GM18499 (cell line): ENCODE measurements around the gene KCNN3.

Experiments
- ATAC-seq: cut with Tn5 transposase; IDR thresholded peaks from one replicate; pipeline ENCODE4 v1.9.1; 2021; ENCODE audit warnings: moderate number of reproducible peaks; ENCODE audit not compliant: insufficient read depth, unreplicated experiment

KCNN3 gene

DNA sequence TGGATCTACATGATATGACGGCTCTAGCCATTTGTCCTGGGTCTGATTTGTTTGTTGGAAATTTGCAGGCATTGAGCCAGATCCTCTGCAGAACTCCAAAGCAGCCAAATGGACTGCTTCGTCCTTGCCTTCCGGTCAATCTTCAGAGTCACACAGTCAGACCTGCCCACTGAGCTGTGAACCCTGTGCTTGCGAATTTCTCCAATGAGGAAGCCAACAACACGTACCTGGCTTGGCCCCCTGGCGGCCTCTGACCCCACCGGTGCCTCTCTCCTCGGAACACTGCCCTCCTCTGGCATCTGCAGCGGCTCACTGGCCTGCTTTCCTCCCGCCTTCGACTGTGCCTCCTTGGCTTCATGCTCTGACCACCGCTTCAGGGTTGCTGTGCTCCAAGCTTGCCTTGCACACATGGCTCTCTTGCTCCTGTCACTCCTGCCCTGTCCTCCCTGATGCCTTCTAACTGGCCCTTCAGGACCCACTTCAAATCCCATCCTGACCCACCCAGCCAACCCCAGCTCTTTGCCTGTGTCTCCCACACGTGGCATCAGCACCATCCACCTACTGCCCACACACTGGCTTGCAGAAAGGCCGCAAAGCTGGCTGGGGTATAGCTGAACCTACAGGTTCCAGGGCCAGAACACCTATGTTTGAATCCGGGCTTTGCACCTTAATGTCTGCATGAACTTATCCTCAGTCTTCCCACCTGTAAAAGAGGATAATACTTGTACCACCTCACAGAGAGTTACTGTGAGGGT is 128.2 kb downstream of the KCNN3 start:
- ATAC-seq: no peak

GRCh38 chr1:154741327-154741726 is 128.8 kb downstream of the KCNN3 start:
- ATAC-seq: no peak

DNA sequence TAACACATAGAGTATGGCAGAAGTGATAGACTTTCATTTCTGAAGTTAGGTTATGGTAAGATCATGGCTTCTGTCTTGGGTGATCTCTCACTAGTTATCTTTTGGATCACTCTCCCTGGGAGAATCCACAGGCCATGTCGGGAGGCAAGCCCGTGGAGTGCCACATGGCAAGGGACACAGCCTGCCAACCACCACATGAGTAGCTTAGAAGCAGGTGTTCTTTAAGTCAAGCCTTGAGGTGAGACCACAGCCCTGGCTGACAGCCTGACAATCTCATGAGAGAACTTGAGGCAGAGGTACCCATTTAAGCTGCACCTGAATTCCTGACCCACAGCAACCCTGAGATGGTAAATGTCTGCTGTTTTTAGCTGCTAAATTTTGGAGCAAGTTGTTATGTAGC is 130.4 kb downstream of the KCNN3 start:
- ATAC-seq: no peak

GRCh38 chr1:154736841-154737240 is 133.2 kb downstream of the KCNN3 start:
- ATAC-seq: no peak

GRCh38 chr1:154735804-154736168 is 134.3 kb downstream of the KCNN3 start:
- ATAC-seq: no peak

DNA sequence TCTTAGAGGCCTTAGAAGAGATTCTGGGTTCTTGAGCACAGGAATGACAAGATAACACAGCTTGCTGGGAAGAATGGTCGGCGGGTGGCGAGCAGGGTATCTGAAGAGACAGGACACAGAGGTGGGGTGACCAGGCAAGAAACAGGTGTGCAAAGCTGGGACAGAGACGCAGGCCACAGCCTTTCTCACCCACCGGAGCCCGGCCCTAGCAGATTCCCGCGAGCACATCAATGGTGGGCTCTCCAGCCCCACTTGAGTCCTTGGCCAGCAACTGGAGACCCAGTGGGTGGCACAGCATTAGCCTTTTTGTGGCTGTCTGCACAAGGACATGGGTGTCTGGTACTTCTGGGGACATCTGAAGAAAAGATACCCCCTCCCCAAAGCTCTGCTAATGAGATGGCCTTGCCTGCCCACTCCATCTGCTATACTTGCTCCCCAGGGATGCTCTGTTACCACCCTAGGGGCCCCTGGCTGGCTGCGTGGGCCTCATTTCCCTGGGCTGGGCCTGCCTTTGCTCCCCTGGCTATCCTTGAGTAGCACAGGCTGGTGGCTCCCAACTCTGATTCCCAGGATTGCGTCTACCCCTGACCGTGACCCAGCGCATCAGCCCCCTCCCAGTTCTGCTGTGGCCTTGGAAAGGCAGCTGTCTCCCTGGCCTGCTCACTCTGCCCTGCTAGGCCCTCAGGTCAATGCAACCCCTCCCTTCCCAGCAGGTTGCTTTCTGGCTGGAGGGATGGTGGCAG is 134.8 kb downstream of the KCNN3 start:
- no peak for ATAC-seq

- ATAC-seq: no peak
Observed at GRCh38 chr1:154733621-154734020, 136.5 kb downstream of the KCNN3 start.

DNA sequence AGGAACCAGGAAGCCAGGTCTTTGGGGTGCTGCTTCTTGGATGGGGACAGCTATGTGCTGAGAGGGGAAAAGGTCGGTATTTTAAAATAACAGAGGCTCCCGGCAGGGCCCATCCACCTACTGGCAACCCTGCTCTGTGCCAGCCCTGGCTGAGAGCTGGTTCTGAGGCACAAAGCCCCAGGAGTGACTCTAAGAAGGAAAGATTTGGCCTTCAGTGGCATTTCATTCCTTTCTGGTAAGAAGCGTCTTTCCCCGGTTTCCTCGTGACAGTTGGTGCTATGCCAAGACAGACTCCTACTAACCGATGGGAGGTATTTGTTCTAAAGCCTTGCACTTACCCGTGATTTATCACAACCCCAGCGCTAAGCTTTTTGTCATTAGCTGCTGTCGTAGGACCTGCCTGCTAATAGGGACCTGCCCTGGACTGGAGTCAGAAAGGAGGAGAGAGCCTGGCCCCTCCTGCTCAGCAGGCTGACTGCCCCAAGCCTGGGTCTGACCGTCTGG is 139.0 kb downstream of the KCNN3 start:
- no peak for ATAC-seq

- ATAC-seq: no peak
Observed at GRCh38 chr1:154730259-154730658, 139.8 kb downstream of the KCNN3 start.

DNA sequence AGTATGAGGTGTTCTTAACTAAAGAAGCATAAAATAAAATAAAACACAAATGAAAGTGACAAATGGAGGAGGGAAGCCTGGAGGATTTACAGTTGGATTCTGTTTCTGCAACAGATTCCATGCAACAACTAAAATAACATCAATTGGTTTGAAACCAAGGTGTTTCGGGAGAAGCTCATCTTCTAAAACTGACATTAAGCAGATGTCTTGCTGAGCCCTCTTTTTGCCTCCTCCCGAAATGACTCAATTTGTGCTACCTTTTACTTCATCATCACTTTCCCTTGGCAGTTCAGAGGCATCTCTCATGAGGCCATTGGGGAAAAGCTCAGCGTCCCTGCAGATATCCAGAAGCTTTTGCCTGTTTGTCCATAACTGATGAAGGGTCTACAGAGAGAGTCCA is 140.5 kb downstream of the KCNN3 start:
- ATAC-seq: no peak

DNA sequence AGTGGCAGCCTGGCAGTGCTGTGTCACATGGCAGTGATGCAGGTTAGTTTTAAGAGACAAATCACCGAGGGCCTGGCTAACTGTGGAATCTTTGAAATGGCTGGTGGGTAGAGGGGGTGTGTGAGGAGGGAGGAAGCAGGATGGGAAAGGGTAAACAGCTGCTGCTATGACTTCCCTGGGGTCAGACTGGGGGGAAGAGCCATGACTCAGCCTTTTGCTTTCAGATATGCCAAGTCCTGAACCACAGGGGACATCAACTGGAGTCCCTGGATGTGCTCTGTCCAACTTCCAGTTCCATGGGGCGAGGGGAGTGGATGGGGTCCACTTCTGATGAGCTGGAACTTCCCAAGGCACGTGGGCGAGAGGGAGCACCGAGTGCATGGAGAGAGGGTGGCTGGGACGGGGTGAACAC is 141.0 kb downstream of the KCNN3 start:
- no peak for ATAC-seq

DNA sequence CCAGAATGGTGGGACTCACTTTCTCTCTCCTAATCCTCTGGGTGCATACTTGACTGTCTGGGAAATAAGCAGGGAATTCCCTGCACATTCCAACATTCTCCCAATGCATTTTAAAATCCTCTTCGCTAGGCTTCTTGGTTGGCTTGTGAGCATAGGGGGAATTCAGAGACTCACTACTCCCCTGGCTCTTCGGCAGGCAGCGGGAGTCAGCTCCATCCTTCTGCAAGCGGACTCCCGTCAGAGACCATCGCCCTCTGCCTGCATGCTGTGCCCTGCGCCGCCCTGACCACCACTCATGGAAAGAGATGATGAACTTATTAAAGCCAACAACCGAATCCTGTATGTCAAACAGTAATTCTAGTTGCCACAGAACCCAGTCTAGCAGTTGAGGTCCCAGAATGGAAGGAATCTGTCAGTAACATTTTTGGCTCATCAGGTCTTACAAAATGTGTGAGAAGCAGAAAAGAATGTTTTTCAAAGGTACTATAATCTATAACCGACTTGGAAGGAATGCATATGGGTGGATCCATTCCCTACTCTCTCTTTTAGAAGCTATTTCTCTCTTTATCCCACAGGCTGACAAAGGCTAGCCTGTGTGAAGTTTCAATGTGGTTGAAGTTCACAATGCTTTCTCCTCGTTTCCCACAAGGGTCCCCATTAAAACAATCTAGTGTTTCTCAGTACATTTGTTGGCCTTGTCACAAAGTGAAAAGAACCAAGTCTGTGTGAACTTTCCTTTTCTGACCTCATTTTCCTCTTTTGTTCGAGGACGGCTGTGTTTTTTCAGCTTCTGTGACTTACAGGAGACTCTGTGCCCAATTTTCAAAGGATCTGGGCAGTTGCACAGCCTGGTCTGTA is 143.0 kb downstream of the KCNN3 start:
- no peak for ATAC-seq

DNA sequence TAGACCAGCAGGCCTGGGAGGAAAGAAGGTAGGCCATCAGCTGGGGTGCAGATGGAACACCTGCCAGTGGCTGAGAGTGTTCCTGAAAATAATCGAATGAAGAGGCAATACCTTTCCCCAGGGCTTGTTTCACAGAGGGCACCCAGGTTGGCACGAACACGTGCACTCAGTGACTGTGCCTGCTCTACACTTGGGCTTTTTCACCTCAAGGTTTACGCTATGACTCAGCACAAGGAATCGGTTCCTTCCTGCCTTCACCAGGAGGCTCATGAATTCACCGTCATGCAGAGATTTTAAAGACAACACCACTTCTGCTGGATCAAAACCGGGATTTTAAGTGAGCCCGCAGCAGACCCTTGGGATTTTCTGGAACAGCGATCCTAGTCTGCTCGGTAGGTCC is 143.6 kb downstream of the KCNN3 start:
- ATAC-seq: no peak

DNA sequence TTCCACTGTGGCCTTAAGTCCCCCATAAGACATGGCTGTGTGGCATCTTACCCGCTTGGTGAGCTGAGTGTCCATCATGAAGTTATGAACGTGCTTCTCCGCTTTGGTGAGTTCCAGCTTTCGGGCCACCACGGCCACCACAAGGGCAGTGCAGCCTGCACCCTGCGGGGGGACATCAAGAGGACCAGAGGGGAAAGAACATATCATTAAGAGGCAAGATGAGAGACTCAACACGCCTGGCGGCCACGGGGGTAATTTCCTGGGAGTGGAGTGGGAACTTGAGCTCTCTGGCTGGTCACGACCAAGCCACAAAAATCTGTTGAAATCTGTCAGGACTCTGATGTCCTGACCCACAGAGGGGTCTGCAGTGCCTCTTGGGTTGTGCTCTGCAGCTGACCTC is 144.2 kb downstream of the KCNN3 start:
- ATAC-seq: no peak

DNA sequence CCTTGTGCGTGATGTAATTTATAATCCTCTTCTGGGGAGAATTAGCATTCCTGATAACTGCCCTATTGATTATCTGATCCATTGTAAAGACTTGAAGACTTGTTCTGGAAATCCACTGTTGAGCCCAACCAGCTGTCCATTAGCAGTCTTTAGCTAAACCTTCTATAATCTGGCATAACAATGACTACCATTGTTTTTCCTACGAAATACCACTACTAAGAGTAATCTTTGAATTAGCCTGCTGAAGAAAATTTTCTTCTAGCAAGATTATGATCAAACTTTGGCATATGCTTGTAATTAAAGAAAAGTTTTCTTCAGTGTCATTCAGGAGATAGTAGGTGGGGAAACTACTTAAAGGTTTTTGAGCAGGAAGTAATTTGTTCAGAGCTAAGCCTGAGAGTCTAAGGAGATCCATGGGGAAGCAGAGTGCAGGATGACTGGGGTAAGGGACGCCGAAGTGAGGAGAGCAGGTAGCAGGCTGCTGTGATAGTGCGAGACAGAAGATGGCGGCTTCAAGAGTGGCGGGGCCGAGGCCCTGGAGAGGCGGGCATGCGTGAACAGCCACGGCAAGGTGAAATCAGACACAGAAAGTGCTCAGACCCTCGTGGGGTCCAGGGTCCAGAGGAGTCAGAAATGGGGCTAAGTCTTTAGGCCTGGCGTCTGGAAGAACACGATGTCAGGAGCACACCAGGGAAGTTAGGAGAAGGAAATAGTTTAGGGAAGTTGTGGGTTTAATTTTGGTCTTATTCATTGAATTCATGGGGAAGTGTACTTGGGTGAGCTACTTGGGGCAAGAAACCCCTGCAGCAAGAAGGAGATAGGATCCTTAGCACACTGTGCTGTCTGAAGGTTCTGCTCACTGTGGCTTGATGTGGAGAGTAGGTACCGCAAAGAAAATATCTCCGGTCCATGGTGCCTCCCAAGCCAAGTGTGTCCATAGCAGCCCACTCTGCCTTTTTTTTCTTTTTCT is 149.5 kb downstream of the KCNN3 start:
- no peak for ATAC-seq

DNA sequence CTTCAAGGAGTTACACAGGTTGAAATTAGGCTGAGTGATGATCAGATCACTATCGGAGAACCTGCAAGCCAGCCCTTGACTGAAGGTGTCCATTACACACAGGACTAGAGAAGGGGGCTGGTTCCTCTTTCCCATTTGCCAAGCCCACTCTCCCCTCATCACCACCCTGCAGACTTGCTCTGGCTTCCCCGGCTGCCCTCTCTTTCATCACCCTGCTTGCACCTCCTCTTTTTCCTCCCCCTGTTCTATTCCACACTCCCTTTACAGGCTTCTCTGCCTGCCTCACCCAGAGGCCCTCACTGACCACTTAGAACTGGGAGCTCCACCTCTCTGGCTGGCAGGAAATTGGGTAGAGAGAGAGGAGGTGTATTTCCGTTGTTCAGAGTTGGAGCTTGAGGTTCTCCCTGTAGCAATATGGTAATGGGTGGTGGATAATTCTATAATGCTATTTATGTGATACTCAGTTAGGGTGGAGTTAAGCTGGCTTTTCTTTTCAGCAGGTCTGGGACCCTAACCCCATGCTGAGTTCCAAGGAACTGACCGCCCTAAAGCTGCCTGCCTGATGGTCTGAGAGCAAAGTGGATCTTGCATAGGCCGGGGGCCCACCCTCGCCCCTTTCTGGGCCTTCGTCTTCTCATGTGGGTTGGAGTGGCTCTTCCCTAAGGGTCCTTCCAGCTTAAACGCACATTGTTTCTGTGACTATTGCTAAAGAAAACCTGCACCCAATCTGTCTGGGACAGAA is 150.3 kb downstream of the KCNN3 start:
- ATAC-seq: no peak

DNA sequence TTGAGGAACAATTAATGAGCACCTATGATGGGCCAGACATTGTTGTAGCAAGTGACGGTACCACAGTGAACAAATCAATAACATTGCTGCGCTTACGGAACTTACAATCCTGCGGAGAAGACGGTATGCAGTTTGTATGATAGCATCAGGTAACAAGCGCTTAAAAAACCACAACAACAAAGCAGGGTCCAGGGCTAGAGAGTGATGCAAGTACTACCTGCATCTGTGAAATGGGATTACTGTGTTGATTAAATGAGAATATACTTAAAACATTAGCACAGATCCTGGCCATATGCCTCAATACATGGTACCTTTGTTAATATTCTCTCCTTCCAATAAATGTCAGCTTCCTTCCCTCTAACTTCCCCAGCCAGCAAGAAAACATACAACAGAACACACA is 151.5 kb downstream of the KCNN3 start:
- ATAC-seq: no peak

- ATAC-seq: no peak
Observed at GRCh38 chr1:154717528-154717924, 152.6 kb downstream of the KCNN3 start.
